Keratinocyte (primary cell): Measurements from ENCODE around the gene SLC39A5. TPM values are rescaled to one million over a fixed set of nuclear protein-coding genes. Genes with fewer than 3 reads are reported as not detected.

Source experiments
- DNase-seq: peaks from one replicate; pipeline ENCODE4 v3.0.0-alpha.2; 2011; ENCODE audit warnings: low read depth, missing footprints, low spot score
- FAIRE-seq: peaks from 2 replicates; lab custom pipeline; 2011; peaks lifted over from hg19 to GRCh38; lab: Jason Lieb, UNC
- H2AFZ ChIP-seq: 2 replicates; pipeline ENCODE4 v1.6.0; 2012; ENCODE audit warnings: low read length, control low read depth, inconsistent platforms; ENCODE audit not compliant: control insufficient read depth
- H3K27ac ChIP-seq: 2 replicates; pipeline ENCODE4 v1.5.1; 2011; ENCODE audit warnings: low read length; ENCODE audit not compliant: control insufficient read depth, insufficient read depth
- H3K27me3 ChIP-seq: 3 replicates; pipeline ENCODE4 v1.6.0; 2011; ENCODE audit warnings: low read length; ENCODE audit not compliant: control insufficient read depth, insufficient read depth; ENCODE audit errors: extremely low read depth
- H3K36me3 ChIP-seq, 2 experiments: 2 replicates in 1 of 2; 3 replicates in 1 of 2; pipeline ENCODE4 v1.5.1; 2011; ENCODE audit warnings: low read length in 2 of 2, mild to moderate bottlenecking in 1 of 2; ENCODE audit not compliant: control insufficient read depth in 2 of 2, insufficient read depth in 2 of 2; ENCODE audit errors: extremely low read depth in 1 of 2
- H3K4me1 ChIP-seq: 3 replicates; pipeline ENCODE4 v1.5.1; 2011; ENCODE audit warnings: low read length; ENCODE audit not compliant: control insufficient read depth, insufficient read depth; ENCODE audit errors: extremely low read depth
- H3K4me2 ChIP-seq: 3 replicates; pipeline ENCODE4 v1.6.0; 2011; ENCODE audit warnings: low read depth, low read length; ENCODE audit not compliant: control insufficient read depth, insufficient read depth; ENCODE audit errors: extremely low read depth
- H3K4me3 ChIP-seq, 3 experiments: fragments of 200-600 bp in 1 of 3; sonication (generic) in 1 of 3; 2 replicates in 2 of 3; 3 replicates in 1 of 3; pipeline ENCODE4 v1.5.1; 2011 to 2016; ENCODE audit warnings: low read length in 3 of 3, mild to moderate bottlenecking in 3 of 3, control low read depth in 2 of 3, inconsistent platforms in 1 of 3, low read depth in 1 of 3, mixed read lengths in 1 of 3, mixed run types in 1 of 3, moderate library complexity in 1 of 3; ENCODE audit not compliant: control insufficient read depth in 2 of 3, insufficient read depth in 2 of 3; ENCODE audit errors: extremely low read depth in 1 of 3
- H3K79me2 ChIP-seq: 2 replicates; pipeline ENCODE4 v1.6.0; 2012; ENCODE audit warnings: low read length; ENCODE audit not compliant: control insufficient read depth, insufficient read depth
- H3K9ac ChIP-seq: 3 replicates; pipeline ENCODE4 v1.6.0; 2011; ENCODE audit warnings: low read length; ENCODE audit not compliant: control insufficient read depth, insufficient read depth; ENCODE audit errors: extremely low read depth
- H3K9me1 ChIP-seq: 3 replicates; pipeline ENCODE4 v1.6.0; 2011; ENCODE audit warnings: low read length; ENCODE audit not compliant: control insufficient read depth, insufficient read depth; ENCODE audit errors: extremely low read depth
- H3K9me3 ChIP-seq: 2 replicates; pipeline ENCODE4 v1.5.1; 2012; ENCODE audit warnings: low read depth, low read length; ENCODE audit not compliant: control insufficient read depth
- H4K20me1 ChIP-seq: 3 replicates; pipeline ENCODE4 v1.6.0; 2011; ENCODE audit warnings: low read length; ENCODE audit not compliant: control insufficient read depth, insufficient read depth; ENCODE audit errors: extremely low read depth
- EZH2 ChIP-seq: IDR thresholded peaks from one replicate; pipeline ENCODE4 v1.6.1; 2012; ENCODE audit warnings: inconsistent platforms, mild to moderate bottlenecking, low read length, moderate library complexity
- dilution Hi-C: fragments of 300-500 bp; cut with MboI; formaldehyde crosslinking; loops from one replicate; pipeline ENCODE4 v1.7.0; 2020; ENCODE audit warnings: low sequenced_read_pairs; ENCODE audit not compliant: extremely low pct_ligation_motif_present
- polyA plus RNA-seq, 5 experiments: library from polyadenylated mRNA; depleted of rRNA in 3 of 5; stranded (reverse) in 3 of 5; stranded (forward) in 1 of 5; unstranded in 1 of 5; fragments of >200 nt; gene quantifications; 1 replicate in 1 of 5; 2 replicates in 3 of 5; 3 replicates in 1 of 5; pipeline versions ENCODE4 v1.2.1 to v1.2.3, GENCODE V29; 2011 to 2012; ENCODE audit warnings: missing spikeins in 2 of 5, low read depth in 1 of 5, low replicate concordance in 1 of 5
- TF ChIP-seq, protein P1 (sequence below), 3 experiments: IDR thresholded peaks in 1 of 3; conservative IDR thresholded peaks in 1 of 3; optimal IDR thresholded peaks in 1 of 3; 2 replicates in 2 of 3; 3 replicates in 1 of 3; pipeline versions ENCODE3 to v1.5.1; 2011; ENCODE audit warnings: low read length in 3 of 3, mild to moderate bottlenecking in 3 of 3, moderate library complexity in 2 of 3, control low read depth in 1 of 3, inconsistent platforms in 1 of 3; ENCODE audit not compliant: insufficient read depth in 2 of 3; ENCODE audit errors: extremely low read depth in 1 of 3

SLC39A5 gene
- polyA plus RNA-seq, 1 donor (not counting 4 experiments of a cell fraction or from before 2014, with no cell fraction given) = not detected

DNA sequence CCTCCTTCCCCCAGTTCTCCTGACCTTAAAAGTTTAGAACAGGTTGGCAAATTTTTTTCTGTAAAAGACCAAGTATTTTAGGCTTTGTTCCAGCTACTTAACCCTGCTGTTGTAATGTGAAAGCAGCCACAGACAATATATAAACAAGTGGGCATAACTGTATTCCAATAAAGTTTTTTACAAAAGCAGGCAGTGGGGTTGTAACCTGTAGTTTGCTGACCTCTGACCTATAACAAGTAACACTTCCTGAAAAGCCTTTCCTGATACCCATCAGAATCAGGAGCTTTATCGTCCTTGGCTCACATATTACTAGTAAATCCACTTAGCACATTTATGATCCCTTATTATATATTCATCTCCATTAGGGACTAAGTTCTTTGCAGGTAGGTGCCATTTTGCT is 27.5 kb upstream of the SLC39A5 start:
- no peak overlapping the region for H3K4me3 ChIP-seq
- H2AFZ ChIP-seq = no peak overlapping the region
- H3K27ac ChIP-seq = no peak overlapping the region
- no peak overlapping the region for H3K9ac ChIP-seq
- H3K4me1 ChIP-seq = no peaks in the 10 kb centered on the region
- H3K9me1 ChIP-seq = no peaks in the 10 kb centered on the region
- DNase-seq (no peak), FAIRE-seq (no peak)
- H3K79me2 ChIP-seq = no peaks in the 10 kb centered on the region
- H3K27me3 ChIP-seq = no peaks in the 10 kb centered on the region
- dilution Hi-C loops = no loop called here
- H3K36me3 ChIP-seq = peaks cover 8 to 29% of the 10 kb centered on the region in 2 experiments
- TF ChIP-seq, protein P1, sequence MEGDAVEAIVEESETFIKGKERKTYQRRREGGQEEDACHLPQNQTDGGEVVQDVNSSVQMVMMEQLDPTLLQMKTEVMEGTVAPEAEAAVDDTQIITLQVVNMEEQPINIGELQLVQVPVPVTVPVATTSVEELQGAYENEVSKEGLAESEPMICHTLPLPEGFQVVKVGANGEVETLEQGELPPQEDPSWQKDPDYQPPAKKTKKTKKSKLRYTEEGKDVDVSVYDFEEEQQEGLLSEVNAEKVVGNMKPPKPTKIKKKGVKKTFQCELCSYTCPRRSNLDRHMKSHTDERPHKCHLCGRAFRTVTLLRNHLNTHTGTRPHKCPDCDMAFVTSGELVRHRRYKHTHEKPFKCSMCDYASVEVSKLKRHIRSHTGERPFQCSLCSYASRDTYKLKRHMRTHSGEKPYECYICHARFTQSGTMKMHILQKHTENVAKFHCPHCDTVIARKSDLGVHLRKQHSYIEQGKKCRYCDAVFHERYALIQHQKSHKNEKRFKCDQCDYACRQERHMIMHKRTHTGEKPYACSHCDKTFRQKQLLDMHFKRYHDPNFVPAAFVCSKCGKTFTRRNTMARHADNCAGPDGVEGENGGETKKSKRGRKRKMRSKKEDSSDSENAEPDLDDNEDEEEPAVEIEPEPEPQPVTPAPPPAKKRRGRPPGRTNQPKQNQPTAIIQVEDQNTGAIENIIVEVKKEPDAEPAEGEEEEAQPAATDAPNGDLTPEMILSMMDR (optimal IDR thresholded peaks at IDR 0.05 in 1 of 3, IDR thresholded peaks at IDR 0.05 in 1 of 3, conservative IDR thresholded peaks at IDR 0.05 in 1 of 3; ENCODE audit: extremely low read depth in 1 of 3, insufficient read depth in 2 of 3, low read length in 3 of 3) = no peak
- no peak for TF ChIP-seq EZH2
- H4K20me1 ChIP-seq = no peaks in the 10 kb centered on the region
- no peak overlapping the region for H3K4me2 ChIP-seq
- H3K9me3 ChIP-seq = no peaks in the 10 kb centered on the region

DNA sequence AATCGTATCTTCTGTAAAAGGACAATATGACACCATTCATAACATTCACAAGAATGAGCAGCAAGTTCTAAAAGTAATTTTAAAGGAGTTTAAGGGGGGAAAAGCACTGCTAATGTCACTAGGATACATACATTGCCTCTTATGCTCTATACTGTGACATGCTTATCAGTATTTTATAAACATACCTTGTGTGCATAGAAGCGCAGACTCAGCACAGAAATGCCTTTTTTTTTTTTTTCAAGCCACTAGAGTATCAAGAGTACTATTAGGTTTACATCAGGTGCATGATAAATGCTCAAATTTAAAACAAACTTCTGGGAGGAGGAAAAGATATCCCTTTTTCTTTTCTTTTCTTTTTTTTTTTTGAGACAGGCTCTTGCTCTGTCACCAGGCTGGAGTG is 27.0 kb upstream of the SLC39A5 start:
- no peaks in the 10 kb centered on the region for H3K27me3 ChIP-seq
- H3K4me1 ChIP-seq = no peaks in the 10 kb centered on the region
- H3K4me3 ChIP-seq = no peak overlapping the region
- FAIRE-seq (no peak), DNase-seq (no peak)
- TF ChIP-seq EZH2 = no peak
- TF ChIP-seq, protein P1 (optimal IDR thresholded peaks at IDR 0.05 in 1 of 3, IDR thresholded peaks at IDR 0.05 in 1 of 3, conservative IDR thresholded peaks at IDR 0.05 in 1 of 3; ENCODE audit: extremely low read depth in 1 of 3, insufficient read depth in 2 of 3, low read length in 3 of 3) = no peak
- no peak overlapping the region for H3K9ac ChIP-seq
- dilution Hi-C loops = no loop called here
- no peak overlapping the region for H3K4me2 ChIP-seq
- no peak overlapping the region for H3K27ac ChIP-seq
- H3K9me1 ChIP-seq = no peaks in the 10 kb centered on the region
- no peaks in the 10 kb centered on the region for H4K20me1 ChIP-seq
- H2AFZ ChIP-seq = no peak overlapping the region
- no peaks in the 10 kb centered on the region for H3K9me3 ChIP-seq
- peaks cover 13 to 34% of the 10 kb centered on the region in 2 experiments for H3K36me3 ChIP-seq
- H3K79me2 ChIP-seq = no peaks in the 10 kb centered on the region
